H54 (cell line): ENCODE results near the gene SCARB1.

ENCODE experiments used
- DNase-seq: peaks from one replicate; pipeline ENCODE4 v3.0.0; 2011; ENCODE audit warnings: low spot score, mixed read lengths; ENCODE audit not compliant: insufficient read length
- FAIRE-seq: peaks from 3 replicates; lab custom pipeline; 2011; peaks lifted over from hg19 to GRCh38; lab: Jason Lieb, UNC
- POLR2A ChIP-seq: IDR thresholded peaks from 2 replicates; pipeline ENCODE4 v1.6.1; 2011; ENCODE audit warnings: low read depth, mild to moderate bottlenecking, low read length

SCARB1 gene

DNA sequence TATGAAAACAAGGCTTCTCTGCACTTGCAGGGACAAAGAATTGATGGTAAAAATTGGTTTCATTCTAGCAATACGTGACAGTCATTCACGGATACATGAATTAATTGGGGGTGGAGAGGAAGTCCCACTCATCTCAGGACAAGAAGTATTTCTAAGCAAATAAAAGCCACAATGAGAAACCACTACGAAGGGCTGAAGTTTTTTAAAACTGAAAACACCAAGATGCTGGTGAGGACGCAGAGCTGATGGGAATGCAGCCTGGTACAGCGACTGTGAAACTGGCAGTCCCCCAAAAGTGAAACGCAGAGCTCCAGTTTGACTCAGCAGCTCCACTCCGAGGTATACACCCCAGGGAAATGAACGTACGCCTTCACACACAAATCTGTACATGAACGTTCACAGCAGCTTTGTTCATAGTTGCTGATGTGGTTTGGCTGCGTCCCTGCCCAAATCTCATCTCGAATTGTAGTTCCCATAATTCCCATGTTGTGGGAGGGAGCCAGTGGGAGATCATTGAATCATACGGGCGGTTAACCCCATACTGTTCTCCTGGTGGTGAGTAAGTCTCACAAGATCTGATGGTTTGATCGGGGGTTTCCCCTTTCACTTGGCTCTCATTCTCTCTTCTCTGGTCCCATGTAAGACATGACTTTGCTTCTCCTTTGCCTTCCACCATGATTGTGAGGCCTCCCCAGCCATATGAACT is 89.0 kb downstream of the SCARB1 start:
- DNase-seq, result peak; percentile 38
- FAIRE-seq, result peak; percentile 78

GRCh38 chr12:124774054-124774461 is 89.6 kb downstream of the SCARB1 start:
- TF ChIP-seq POLR2A, result no peak
- no peak for DNase-seq
- no peak for FAIRE-seq

More for the DNA sequence above, 89.0 kb downstream of the SCARB1 start:
- no peak for TF ChIP-seq POLR2A

DNA sequence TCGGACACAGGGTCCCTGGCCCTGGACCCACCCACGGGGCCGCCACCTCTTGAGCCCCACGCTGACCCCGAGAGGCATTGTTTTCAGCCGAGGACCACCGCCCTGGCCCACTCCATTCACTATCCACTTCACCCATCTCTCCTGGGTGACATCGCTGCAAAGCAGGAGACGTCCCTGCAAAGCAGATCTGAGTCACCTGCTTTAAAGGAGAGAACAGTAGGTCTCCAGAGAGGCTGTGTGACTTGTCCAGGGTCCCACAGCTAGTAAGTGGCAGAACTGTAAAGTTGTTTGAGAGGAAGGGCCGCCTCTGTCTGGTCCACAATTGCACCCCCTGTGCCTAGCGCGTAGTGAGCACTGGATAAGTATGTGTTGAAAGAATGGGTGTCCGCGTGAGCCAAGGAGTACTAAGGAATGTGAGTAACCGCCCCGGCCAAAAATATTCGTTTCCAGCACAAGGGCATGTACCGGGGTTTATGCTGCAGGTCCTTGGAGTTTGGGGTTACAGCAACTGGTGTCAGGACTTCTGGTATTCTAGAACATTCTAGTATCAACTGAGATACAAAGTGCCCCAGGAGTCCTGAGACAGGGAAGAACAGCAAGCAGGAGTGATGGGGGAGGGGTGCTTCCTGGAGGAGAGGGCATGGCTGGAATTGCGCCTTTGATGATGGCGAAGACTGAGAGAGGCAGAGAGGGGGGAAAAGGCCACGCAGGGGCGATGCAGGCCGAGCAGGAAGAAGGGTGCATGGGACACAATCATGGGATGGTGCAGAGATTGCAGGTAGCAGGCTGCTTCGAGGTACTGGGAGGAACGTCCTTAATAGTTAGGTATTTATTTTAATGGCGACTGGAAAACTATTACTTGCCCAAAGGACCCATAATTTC is 91.1 kb downstream of the SCARB1 start:
- no peak for FAIRE-seq
- DNase-seq, result no peak
- TF ChIP-seq POLR2A, result no peak

GRCh38 chr12:124771462-124772288 is 92.0 kb downstream of the SCARB1 start:
- peak; percentile 77 for DNase-seq
- no peak for TF ChIP-seq POLR2A
- FAIRE-seq, result no peak

- TF ChIP-seq POLR2A, result no peak
- DNase-seq, result no peak
- FAIRE-seq, result no peak
Measured at GRCh38 chr12:124770728-124771127, 92.9 kb downstream of the SCARB1 start.

DNA sequence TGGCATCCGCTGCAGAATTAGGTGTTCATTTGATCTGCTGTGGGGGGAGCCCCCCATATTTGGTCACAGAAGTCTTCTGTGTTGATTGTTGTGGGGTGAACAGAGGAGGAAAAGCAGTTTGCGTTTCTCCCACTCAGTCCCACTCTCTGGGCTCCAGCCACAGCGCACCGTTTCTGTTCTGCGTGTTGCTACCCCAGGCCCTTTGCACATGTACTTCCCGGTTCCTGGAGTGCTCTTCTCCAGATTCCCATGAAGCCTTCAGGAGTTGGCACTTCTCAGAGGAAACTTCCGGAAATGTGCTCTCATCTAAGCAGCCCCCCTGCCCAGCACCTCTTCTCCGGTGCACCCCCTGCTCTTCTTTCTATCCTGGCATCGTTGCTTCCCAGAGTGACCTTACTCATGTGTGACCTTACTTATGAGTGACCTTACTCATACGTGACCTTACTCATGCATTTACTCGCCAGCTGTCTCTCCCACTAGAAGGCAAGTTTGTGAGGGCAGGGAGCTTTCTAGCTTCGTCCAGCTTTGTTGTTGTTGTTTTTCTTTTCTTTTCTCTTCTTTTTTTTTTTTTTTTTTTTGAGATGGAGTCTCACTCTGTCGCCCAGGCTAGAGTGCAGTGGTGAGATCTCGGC is 93.7 kb downstream of the SCARB1 start:
- DNase-seq, result no peak
- no peak for TF ChIP-seq POLR2A

DNA sequence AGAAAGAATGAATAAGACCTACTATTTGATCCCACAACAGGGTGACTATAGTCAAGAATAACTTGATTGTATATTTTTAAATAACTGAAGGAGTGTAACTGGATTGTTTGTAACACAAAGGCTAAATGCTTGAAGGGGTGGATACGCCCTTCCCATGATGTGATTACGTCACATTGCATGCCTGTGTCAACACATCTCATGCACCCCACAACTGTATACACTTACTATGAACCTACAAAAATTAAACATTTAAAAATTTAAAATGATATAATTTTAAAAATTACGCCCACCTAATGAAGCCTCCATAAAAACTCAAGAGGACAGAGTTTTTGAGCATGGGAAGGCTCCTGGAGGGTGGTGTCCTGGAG is 94.5 kb downstream of the SCARB1 start:
- TF ChIP-seq POLR2A, result no peak
- DNase-seq, result no peak
- FAIRE-seq, result no peak

More for the DNA sequence above, 93.7 kb downstream of the SCARB1 start:
- FAIRE-seq, result no peak

DNA sequence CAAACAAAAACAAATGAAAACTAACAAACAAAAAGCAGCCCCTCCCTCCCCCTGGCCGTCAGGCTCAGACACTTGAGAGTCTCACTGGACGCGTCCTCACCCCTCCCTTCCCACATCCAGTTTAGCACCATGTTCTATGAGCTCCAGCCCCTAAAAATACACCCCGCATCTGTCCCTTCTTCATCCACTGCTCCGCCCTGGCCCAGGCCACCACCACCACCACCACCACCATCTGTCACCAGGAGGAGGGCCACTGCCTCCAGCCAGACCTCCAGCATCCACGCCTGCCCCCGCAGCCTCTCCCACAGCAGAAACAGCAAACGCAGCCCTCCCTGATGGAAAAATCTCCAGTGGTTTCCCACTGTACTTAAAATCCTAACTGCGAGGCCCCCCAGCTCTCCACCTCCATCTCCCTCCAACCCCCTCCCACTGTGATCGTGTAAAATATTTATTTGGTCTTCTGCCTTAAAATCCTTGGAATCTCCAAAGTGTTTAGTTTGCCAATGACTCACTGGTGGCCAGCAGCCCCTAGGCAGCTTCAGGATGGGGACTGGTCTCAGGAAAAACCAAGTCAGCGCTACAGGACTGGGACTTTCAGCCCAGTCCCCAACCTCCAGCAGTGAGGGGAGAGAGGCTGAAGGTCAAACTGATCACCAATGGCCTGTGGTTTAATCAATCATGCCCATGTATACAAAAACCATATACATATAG is 95.1 kb downstream of the SCARB1 start:
- no peak for TF ChIP-seq POLR2A
- FAIRE-seq (no peak), DNase-seq (no peak)

GRCh38 chr12:124767066-124767821 is 96.4 kb downstream of the SCARB1 start:
- FAIRE-seq (no peak), DNase-seq (peak; percentile 73)
- TF ChIP-seq POLR2A, result no peak

- DNase-seq, result no peak
- no peak for FAIRE-seq
- TF ChIP-seq POLR2A, result no peak
Measured at GRCh38 chr12:124766727-124767065, 97.0 kb downstream of the SCARB1 start.

GRCh38 chr12:124765581-124766489 is 97.8 kb downstream of the SCARB1 start:
- DNase-seq (no peak), FAIRE-seq (no peak)
- no peak for TF ChIP-seq POLR2A
